Measurements from ENCODE around the gene UQCR11. TPM values are rescaled to one million over a fixed set of nuclear protein-coding genes. Genes with fewer than 3 reads are reported as not detected.

The UQCR11 gene
- total and polyA plus RNA-seq, 2 of the 4 experiments (the other 2 are of a cell fraction) = 29.2 to 177 TPM

DNA sequence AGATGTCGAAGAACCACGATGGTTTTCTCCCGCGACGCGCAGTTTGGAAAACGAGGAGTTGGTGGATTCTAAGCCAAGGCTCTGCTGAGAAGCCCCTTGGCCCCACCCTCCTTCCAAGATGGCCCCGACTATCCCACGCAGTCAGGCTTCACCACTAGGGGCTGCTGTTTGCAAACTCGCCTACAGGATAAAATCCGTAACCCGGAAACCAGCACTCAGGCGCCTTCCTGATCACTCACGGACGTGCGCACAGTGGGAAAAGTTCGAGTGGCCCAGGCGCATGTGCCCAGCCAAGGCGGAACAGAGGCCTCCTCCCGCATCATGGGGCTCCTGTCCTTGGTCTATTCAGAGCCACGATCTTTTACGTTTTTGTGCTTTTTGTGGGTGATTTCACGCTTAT lies 19.2 kb upstream of the UQCR11 start:
- intact Hi-C loops (cut with micrococcal nuclease) (no loop called here), in situ Hi-C loops (cut with MboI; ENCODE audit: low sequenced_read_pairs) (no loop called here), dilution Hi-C loops (cut with HindIII; ENCODE audit: low sequenced_read_pairs, unreplicated experiment) (no loop called here)
- no peak overlapping the region for H2BK20ac ChIP-seq (ENCODE audit: low read depth, low read length)
- no peaks in the 10 kb centered on the region for H3K27me3 ChIP-seq (ENCODE audit: control insufficient read depth, insufficient read depth, low read length)
- H4K8ac ChIP-seq (ENCODE audit: low read depth in 2 of 2, low read length in 2 of 2) = no peak overlapping the region
- peaks cover 4 to 17% of the 10 kb centered on the region in 2 experiments; a peak in 3 of 4 replicates for H3K79me1 ChIP-seq (ENCODE audit: low read depth in 1 of 2, low read length in 2 of 2)
- 75% methylated on average over 16 of the region's 23 CpGs; no CpG with 5 or more reads in 1 of the 2 experiments for WGBS, 2 experiments (ENCODE audit: extremely low coverage in 2 of 2, insufficient read length in 1 of 2)
- no peak overlapping the region for H2BK15ac ChIP-seq (ENCODE audit: low read depth, low read length)
- H3K23ac ChIP-seq (ENCODE audit: low read depth, low read length) = no peak overlapping the region
- no peak overlapping the region for H4K91ac ChIP-seq (ENCODE audit: insufficient read depth, low read depth, low read length)
- peak overlapping the region; percentile 65 for H2AK9ac ChIP-seq (replicated peaks; ENCODE audit: low read depth, low read length, poor library complexity)
- BruUV-seq (replicated peaks) = no TSS peak
- H3K36me3 ChIP-seq (ENCODE audit: control insufficient read depth, insufficient read depth, low read length) = peaks cover 51% of the 10 kb centered on the region
- no peak overlapping the region for H3K56ac ChIP-seq (ENCODE audit: extremely low read depth, insufficient read depth, low read length)
- no peaks in the 10 kb centered on the region for H3K4me1 ChIP-seq (ENCODE audit: control insufficient read depth, insufficient read depth, low read length)
- no peak overlapping the region for H3K18ac ChIP-seq (ENCODE audit: low read depth, low read length)
- H3K4me2 ChIP-seq (ENCODE audit: low read depth, low read length) = no peak overlapping the region
- ChIA-PET CTCF (no interaction called here), POLR2A (ENCODE audit: unreplicated experiment) (interaction anchor here (0.6 kb wide), 1 partner anchor 13 kb away, joined by 5 read pairs; no protein-coding TSS in a partner anchor)
- peak overlapping the region; percentile 8 for H2AFZ ChIP-seq (replicated peaks; ENCODE audit: low read length, poor library complexity)
- H3K27ac ChIP-seq (ENCODE audit: insufficient read depth, low read length) = no peak overlapping the region
- H2AK5ac ChIP-seq (ENCODE audit: low read depth, low read length) = no peak overlapping the region
- H3K4me3 ChIP-seq (ENCODE audit: insufficient read depth, low read depth, low read length) = no peak overlapping the region
- H3K14ac ChIP-seq (replicated peaks; ENCODE audit: low read depth, low read length) = no peak overlapping the region
- H2BK5ac ChIP-seq (ENCODE audit: low read depth, low read length, poor library complexity, severe bottlenecking) = no peak overlapping the region
- H4K20me1 ChIP-seq (ENCODE audit: insufficient read depth, low read length) = peaks cover 5% of the 10 kb centered on the region
- peak; percentile 57 for ATAC-seq (ENCODE audit: low read depth)
- no peak overlapping the region for H3K4ac ChIP-seq (ENCODE audit: low read depth, low read length)
- H3K9ac ChIP-seq (ENCODE audit: low read depth, low read length) = no peak overlapping the region
- H3K9me1 ChIP-seq (ENCODE audit: insufficient read depth, low read length) = no peaks in the 10 kb centered on the region
- H3K9me3 ChIP-seq (ENCODE audit: control insufficient read depth, insufficient read depth, low read length) = no peaks in the 10 kb centered on the region
- no peak overlapping the region for H4K5ac ChIP-seq (ENCODE audit: low read depth, low read length)
- TF ChIP-seq SMC3 (IDR thresholded peaks at IDR 0.05; ENCODE audit: low read depth, low read length) (peak; percentile 34; the same call in 1 of the 2 replicates), RAD21 (IDR thresholded peaks at IDR 0.05; ENCODE audit: low read length) (peak; percentile 46), MAFK (IDR thresholded peaks at IDR 0.05; ENCODE audit: low read depth, low read length) (no peak), FOS (IDR thresholded peaks at IDR 0.05; ENCODE audit: low read depth, low read length) (no peak), POLR2A (IDR thresholded peaks at IDR 0.05; ENCODE audit: low read depth, low read length) (no peak), CHD1 (IDR thresholded peaks at IDR 0.05; ENCODE audit: low read depth, low read length) (no peak), NFE2L2 (IDR thresholded peaks at IDR 0.05; ENCODE audit: low read depth, low read length) (no peak), CEBPB (IDR thresholded peaks at IDR 0.05; ENCODE audit: low read depth, low read length) (no peak), BHLHE40 (IDR thresholded peaks at IDR 0.05; ENCODE audit: low read depth, low read length) (no peak), RCOR1 (IDR thresholded peaks at IDR 0.05; ENCODE audit: insufficient replicate concordance, low read length) (no peak), RFX5 (IDR thresholded peaks at IDR 0.05; ENCODE audit: low read depth, low read length) (no peak), MAZ (IDR thresholded peaks at IDR 0.05; ENCODE audit: borderline replicate concordance, low read depth, low read length) (no peak), MXI1 (IDR thresholded peaks at IDR 0.05; ENCODE audit: borderline replicate concordance, low read depth, low read length) (no peak)
- TF ChIP-seq, protein P1, sequence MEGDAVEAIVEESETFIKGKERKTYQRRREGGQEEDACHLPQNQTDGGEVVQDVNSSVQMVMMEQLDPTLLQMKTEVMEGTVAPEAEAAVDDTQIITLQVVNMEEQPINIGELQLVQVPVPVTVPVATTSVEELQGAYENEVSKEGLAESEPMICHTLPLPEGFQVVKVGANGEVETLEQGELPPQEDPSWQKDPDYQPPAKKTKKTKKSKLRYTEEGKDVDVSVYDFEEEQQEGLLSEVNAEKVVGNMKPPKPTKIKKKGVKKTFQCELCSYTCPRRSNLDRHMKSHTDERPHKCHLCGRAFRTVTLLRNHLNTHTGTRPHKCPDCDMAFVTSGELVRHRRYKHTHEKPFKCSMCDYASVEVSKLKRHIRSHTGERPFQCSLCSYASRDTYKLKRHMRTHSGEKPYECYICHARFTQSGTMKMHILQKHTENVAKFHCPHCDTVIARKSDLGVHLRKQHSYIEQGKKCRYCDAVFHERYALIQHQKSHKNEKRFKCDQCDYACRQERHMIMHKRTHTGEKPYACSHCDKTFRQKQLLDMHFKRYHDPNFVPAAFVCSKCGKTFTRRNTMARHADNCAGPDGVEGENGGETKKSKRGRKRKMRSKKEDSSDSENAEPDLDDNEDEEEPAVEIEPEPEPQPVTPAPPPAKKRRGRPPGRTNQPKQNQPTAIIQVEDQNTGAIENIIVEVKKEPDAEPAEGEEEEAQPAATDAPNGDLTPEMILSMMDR (conservative IDR thresholded peaks at IDR 0.05; ENCODE audit: low read depth, low read length) = peak; percentile 59
- TF ChIP-seq, protein P2, sequence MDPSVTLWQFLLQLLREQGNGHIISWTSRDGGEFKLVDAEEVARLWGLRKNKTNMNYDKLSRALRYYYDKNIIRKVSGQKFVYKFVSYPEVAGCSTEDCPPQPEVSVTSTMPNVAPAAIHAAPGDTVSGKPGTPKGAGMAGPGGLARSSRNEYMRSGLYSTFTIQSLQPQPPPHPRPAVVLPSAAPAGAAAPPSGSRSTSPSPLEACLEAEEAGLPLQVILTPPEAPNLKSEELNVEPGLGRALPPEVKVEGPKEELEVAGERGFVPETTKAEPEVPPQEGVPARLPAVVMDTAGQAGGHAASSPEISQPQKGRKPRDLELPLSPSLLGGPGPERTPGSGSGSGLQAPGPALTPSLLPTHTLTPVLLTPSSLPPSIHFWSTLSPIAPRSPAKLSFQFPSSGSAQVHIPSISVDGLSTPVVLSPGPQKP (IDR thresholded peaks at IDR 0.05; ENCODE audit: borderline replicate concordance, low read depth, low read length) = no peak
- TF ChIP-seq, protein P3, sequence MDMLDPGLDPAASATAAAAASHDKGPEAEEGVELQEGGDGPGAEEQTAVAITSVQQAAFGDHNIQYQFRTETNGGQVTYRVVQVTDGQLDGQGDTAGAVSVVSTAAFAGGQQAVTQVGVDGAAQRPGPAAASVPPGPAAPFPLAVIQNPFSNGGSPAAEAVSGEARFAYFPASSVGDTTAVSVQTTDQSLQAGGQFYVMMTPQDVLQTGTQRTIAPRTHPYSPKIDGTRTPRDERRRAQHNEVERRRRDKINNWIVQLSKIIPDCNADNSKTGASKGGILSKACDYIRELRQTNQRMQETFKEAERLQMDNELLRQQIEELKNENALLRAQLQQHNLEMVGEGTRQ (IDR thresholded peaks at IDR 0.05; ENCODE audit: low read depth, low read length) = no peak
- peak; percentile 37 for DNase-seq
- no peak overlapping the region for H2BK120ac ChIP-seq (ENCODE audit: low read depth, low read length)

All from IMR-90 (cell line).